SK-N-SH (cell line): ENCODE results near the gene FAM50B. TPM values are rescaled to one million over a fixed set of nuclear protein-coding genes. Genes with fewer than 3 reads are reported as not detected.

Experiments used
- CTCF ChIA-PET: fragments of 300-600, 350-600 bp; formaldehyde crosslinking; extraction: SDS; loops from one replicate; lab custom pipeline; 2021; lab: Yijun Ruan, JAX
- POLR2A ChIA-PET: fragments of 350-600 bp; sonication (Branson Sonifier 250); formaldehyde crosslinking; extraction: SDS; loops from one replicate; lab custom pipeline; 2020; ENCODE audit warnings: antibody characterized with exemption, inconsistent platforms; lab: Yijun Ruan, JAX
- DNase-seq: peaks from one replicate; pipeline ENCODE4 v3.0.0; 2012
- H2AFZ ChIP-seq: fragments of 200-600 bp; sonication (generic); 2 replicates; pipeline ENCODE4 v1.8.1; 2016; ENCODE audit warnings: antibody characterized with exemption, mild to moderate bottlenecking, low read depth
- H3F3A ChIP-seq: fragments of 200-600 bp; sonication (generic); replicated peaks from 2 replicates; pipeline ENCODE3; 2016; ENCODE audit warnings: antibody characterized with exemption, mild to moderate bottlenecking; ENCODE audit not compliant: insufficient read depth
- H3K27ac ChIP-seq, 2 experiments: fragments of 200-500 bp in 1 of 2; fragments of 200-600 bp in 1 of 2; sonication (Bioruptor generic) in 1 of 2; sonication (generic), shearing (Covaris generic) in 1 of 2; 2 replicates each; pipeline versions ENCODE4 v1.5.1 to v1.6.1; 2014 to 2016; ENCODE audit warnings: low read depth in 2 of 2, inconsistent platforms in 1 of 2, low read length in 1 of 2, mild to moderate bottlenecking in 1 of 2, mixed read lengths in 1 of 2
- H3K27me3 ChIP-seq: fragments of 200-600 bp; sonication (generic), shearing (Covaris generic); 2 replicates; pipeline ENCODE4 v1.6.1; 2016; ENCODE audit warnings: mixed run types; ENCODE audit not compliant: insufficient read depth
- H3K36me3 ChIP-seq, 2 experiments: fragments of 200-500 bp in 1 of 2; fragments of 200-600 bp in 1 of 2; sonication (Bioruptor generic) in 1 of 2; sonication (generic) in 1 of 2; replicated peaks in 1 of 2; 2 replicates each; pipeline versions ENCODE3 to v1.5.1; 2014 to 2016; ENCODE audit warnings: low read length in 1 of 2, mild to moderate bottlenecking in 1 of 2; ENCODE audit not compliant: insufficient read depth in 2 of 2, control insufficient read depth in 1 of 2
- H3K4me1 ChIP-seq, 2 experiments: fragments of 200-500 bp in 1 of 2; fragments of 200-600 bp in 1 of 2; sonication (Bioruptor generic) in 1 of 2; sonication (generic), shearing (Covaris generic) in 1 of 2; 2 replicates each; pipeline versions ENCODE4 v1.5.1 to v1.6.1; 2014 to 2016; ENCODE audit warnings: low read depth in 1 of 2, low read length in 1 of 2, mixed run types in 1 of 2; ENCODE audit not compliant: insufficient read depth in 2 of 2, control insufficient read depth in 1 of 2
- H3K4me2 ChIP-seq: fragments of 200-600 bp; sonication (generic), shearing (Covaris generic); 2 replicates; pipeline ENCODE4 v1.6.1; 2017; ENCODE audit warnings: mixed run types
- H3K4me3 ChIP-seq, 2 experiments: fragments of 200-500 bp in 1 of 2; fragments of 200-600 bp in 1 of 2; sonication (Bioruptor generic) in 1 of 2; sonication (generic), shearing (Covaris generic) in 1 of 2; 2 replicates each; pipeline versions ENCODE4 v1.5.1 to v1.8.1; 2014 to 2016; ENCODE audit warnings: low read depth in 2 of 2, inconsistent platforms in 1 of 2, low read length in 1 of 2, mild to moderate bottlenecking in 1 of 2, mixed read lengths in 1 of 2, moderate library complexity in 1 of 2
- H3K79me2 ChIP-seq: fragments of 200-600 bp; sonication (generic); 2 replicates; pipeline ENCODE4 v1.8.1; 2017; ENCODE audit warnings: mild to moderate bottlenecking; ENCODE audit not compliant: insufficient read depth
- H3K9ac ChIP-seq: fragments of 200-600 bp; sonication (generic); 2 replicates; pipeline ENCODE4 v1.6.1; 2017; ENCODE audit warnings: mixed run types
- H3K9me2 ChIP-seq: fragments of 200-600 bp; sonication (generic); 2 replicates; pipeline ENCODE4 v1.6.1; 2017; ENCODE audit warnings: mixed run types
- H3K9me3 ChIP-seq: fragments of 200-600 bp; sonication (generic); 2 replicates; pipeline ENCODE4 v1.6.1; 2017; ENCODE audit warnings: mixed run types, mild to moderate bottlenecking, moderate library complexity
- H4K20me1 ChIP-seq: fragments of 200-600 bp; sonication (generic); 2 replicates; pipeline ENCODE4 v1.6.1; 2017; ENCODE audit warnings: mild to moderate bottlenecking, mixed run types; ENCODE audit not compliant: insufficient read depth
- EP300 ChIP-seq, 2 experiments: IDR thresholded peaks; 2 replicates each; pipeline versions ENCODE4 v1.4.0 to v1.6.1; 2012; ENCODE audit warnings: borderline replicate concordance in 1 of 2, low read depth in 1 of 2, low read length in 1 of 2
- FOSL2 ChIP-seq: IDR thresholded peaks from 2 replicates; pipeline ENCODE4 v1.4.0; 2012; ENCODE audit warnings: low read depth, mild to moderate bottlenecking, moderate library complexity, borderline replicate concordance
- GABPA ChIP-seq: IDR thresholded peaks from 2 replicates; pipeline ENCODE4 v1.4.0; 2012; ENCODE audit warnings: low read depth, mild to moderate bottlenecking
- GATA2 ChIP-seq: sonication (generic); formaldehyde crosslinking; IDR thresholded peaks from 2 replicates; pipeline ENCODE4 v1.5.0; 2020; ENCODE audit warnings: mild to moderate bottlenecking, missing genetic modification reagents
- JUND ChIP-seq: IDR thresholded peaks from 2 replicates; pipeline ENCODE4 v1.4.0; 2012
- MAX ChIP-seq: IDR thresholded peaks from 2 replicates; pipeline ENCODE4 v1.4.0; 2012; ENCODE audit warnings: low read depth
- NFIC ChIP-seq: IDR thresholded peaks from 2 replicates; pipeline ENCODE4 v1.4.0; 2012; ENCODE audit warnings: borderline replicate concordance
- POLR2AphosphoS5 ChIP-seq: IDR thresholded peaks from 2 replicates; pipeline ENCODE4 v1.6.1; 2012; ENCODE audit warnings: low read depth, low read length
- RAD21 ChIP-seq: IDR thresholded peaks from 2 replicates; pipeline ENCODE4 v1.6.1; 2012; ENCODE audit warnings: mild to moderate bottlenecking, low read length
- REST ChIP-seq: IDR thresholded peaks from 2 replicates; pipeline ENCODE4 v1.6.1; 2012; ENCODE audit warnings: mild to moderate bottlenecking, low read depth, low read length, moderate library complexity
- RFX5 ChIP-seq: IDR thresholded peaks from 2 replicates; pipeline ENCODE4 v1.6.1; 2012; ENCODE audit warnings: mild to moderate bottlenecking, improper control_type of control experiment, low read length
- TCF12 ChIP-seq: IDR thresholded peaks from 2 replicates; pipeline ENCODE4 v1.4.0; 2012
- USF1 ChIP-seq: IDR thresholded peaks from 2 replicates; pipeline ENCODE4 v1.4.0; 2012; ENCODE audit warnings: low read depth, borderline replicate concordance
- USF2 ChIP-seq: fragments of 150-350 bp; IDR thresholded peaks from 2 replicates; pipeline ENCODE4 v1.6.1; 2017; ENCODE audit warnings: antibody characterized with exemption, low read length, low read depth, borderline replicate concordance
- YY1 ChIP-seq: IDR thresholded peaks from 2 replicates; pipeline ENCODE4 v1.4.0; 2012; ENCODE audit warnings: low read depth, mild to moderate bottlenecking
- WGBS: methylation state at CpG from one replicate; pipeline ENCODE4 v1.1.6; 2017; ENCODE audit warnings: low lambda C conversion rate; 5-methylcytosine and 5-hydroxymethylcytosine counted together
- polyA plus RNA-seq, 3 experiments: library from polyadenylated mRNA; depleted of rRNA; stranded (reverse); fragments of >200 nt; gene quantifications; 2 replicates each; pipeline ENCODE4 v1.2.3, GENCODE V29; 2012

Gene FAM50B
- polyA plus RNA-seq, 1 of the 3 experiments (the other 2 are of a cell fraction) = 13.8 TPM

- H4K20me1 ChIP-seq = no peaks in the 10 kb centered on the region
- no peaks in the 10 kb centered on the region for H3K79me2 ChIP-seq
- peak overlapping the region; percentile 62; the same call in 1 of the 2 replicates for H2AFZ ChIP-seq
- H3K4me2 ChIP-seq = peak overlapping the region; percentile 66
- no peak for TF ChIP-seq FOSL2
- 0 out of 2 replicates have a peak, but pooled peaks have one; percentile 11 for TF ChIP-seq TCF12
- TF ChIP-seq MAX = no peak
- TF ChIP-seq YY1 = no peak
- TF ChIP-seq RFX5 = no peak
- no peak for DNase-seq
- H3F3A ChIP-seq = peaks cover 26% of the 10 kb centered on the region
- no peaks in the 10 kb centered on the region for H3K27me3 ChIP-seq
- WGBS = 67% methylated on average over 9 of the region's 9 CpGs
- H3K4me1 ChIP-seq = peaks cover 12 to 42% of the 10 kb centered on the region in 2 experiments
- peak overlapping the region; percentile 55 for H3K9ac ChIP-seq
- ChIA-PET CTCF (no interaction called here), POLR2A (no interaction called here)
- no peaks in the 10 kb centered on the region for H3K9me3 ChIP-seq
- no peaks in the 10 kb centered on the region for H3K9me2 ChIP-seq
- H3K4me3 ChIP-seq = no peak overlapping the region
- H3K36me3 ChIP-seq = no peaks in the 10 kb centered on the region
- peak overlapping the region; percentile 34 to 87; a peak in 3 of 4 replicates for H3K27ac ChIP-seq
Measured at GRCh38 chr6:3843379-3844096, 5.6 kb upstream of the FAM50B start.

- Histone ChIP-seq H2AFZ (peak overlapping the region; percentile 62; the same call in 1 of the 2 replicates), H3K27ac (peak overlapping the region; percentile 34 to 87; a peak in 3 of 4 replicates), H3K9me3 (no peaks in the 10 kb centered on the region), H3K4me3 (no peak overlapping the region), H3K79me2 (no peaks in the 10 kb centered on the region), H3K9ac (peak overlapping the region; percentile 55), H3K36me3 (no peaks in the 10 kb centered on the region), H4K20me1 (no peaks in the 10 kb centered on the region), H3K9me2 (no peaks in the 10 kb centered on the region), H3F3A (peaks cover 26% of the 10 kb centered on the region), H3K4me1 (peaks cover 12 to 42% of the 10 kb centered on the region in 2 experiments), H3K4me2 (peak overlapping the region; percentile 66), H3K27me3 (no peaks in the 10 kb centered on the region)
- 75% methylated on average over 5 of the region's 5 CpGs for WGBS
- ChIA-PET POLR2A (no interaction called here), CTCF (no interaction called here)
- TF ChIP-seq RFX5 (no peak), POLR2AphosphoS5 (no peak), NFIC (peak; percentile 18; the same call in 1 of the 2 replicates), RAD21 (no peak), GABPA (no peak), JUND (peak; percentile 61), REST (no peak), EP300 (IDR thresholded peaks at IDR 0.05; ENCODE audit: borderline replicate concordance in 1 of 2, low read depth in 1 of 2, low read length in 1 of 2) (0 out of 4 replicates have a peak, but pooled peaks of 1 of the 2 experiments have one; percentile 28), YY1 (no peak), USF1 (no peak), FOSL2 (peak; percentile 66), USF2 (no peak), GATA2 (no peak)
- DNase-seq = no peak
Measured at GRCh38 chr6:3844097-3844463, 5.1 kb upstream of the FAM50B start.
